COLO829 (cell line): ENCODE measurements around the gene BEAN1.
A peak's percentile ranks its signal among the peaks of the same experiment; 100 is the strongest.
"Not testable (repeated sequence)": the region's sequence is repeated elsewhere in the genome, so short reads cannot be mapped to it uniquely, and the experiment has no call there.

Experiments
- DNase-seq: peaks from one replicate; pipeline ENCODE4 v3.0.0; 2012; ENCODE audit warnings: low spot score

The BEAN1 gene

DNA sequence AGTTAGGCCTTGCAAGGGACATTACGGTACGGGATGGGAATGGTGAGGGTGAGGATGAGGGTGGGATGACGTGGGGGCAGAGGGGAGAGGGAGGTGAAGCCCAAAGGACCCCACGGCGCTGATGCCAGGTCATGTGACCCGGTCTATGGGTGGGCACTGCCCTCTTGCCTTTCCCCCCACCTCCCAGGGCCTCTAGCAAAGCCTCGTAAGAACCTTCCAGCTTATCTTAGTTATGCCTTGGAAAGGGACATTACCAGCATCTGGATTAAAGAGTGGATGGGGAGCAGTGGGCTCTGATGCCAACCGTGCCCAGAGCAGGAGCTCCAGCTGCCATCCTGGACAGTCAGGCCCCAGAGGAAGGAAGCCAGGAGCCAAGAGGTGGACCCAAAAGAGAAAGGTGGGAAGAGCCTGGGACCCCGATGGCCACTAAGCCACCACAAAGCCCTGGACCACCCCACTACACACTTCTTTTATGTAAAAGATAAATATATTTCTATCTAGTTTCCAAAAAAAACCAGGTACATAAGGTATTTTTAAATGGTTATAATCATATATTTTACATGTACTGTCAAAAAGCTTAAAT lies 81.9 kb downstream of the BEAN1 start:
- DNase-seq: no peak

DNA sequence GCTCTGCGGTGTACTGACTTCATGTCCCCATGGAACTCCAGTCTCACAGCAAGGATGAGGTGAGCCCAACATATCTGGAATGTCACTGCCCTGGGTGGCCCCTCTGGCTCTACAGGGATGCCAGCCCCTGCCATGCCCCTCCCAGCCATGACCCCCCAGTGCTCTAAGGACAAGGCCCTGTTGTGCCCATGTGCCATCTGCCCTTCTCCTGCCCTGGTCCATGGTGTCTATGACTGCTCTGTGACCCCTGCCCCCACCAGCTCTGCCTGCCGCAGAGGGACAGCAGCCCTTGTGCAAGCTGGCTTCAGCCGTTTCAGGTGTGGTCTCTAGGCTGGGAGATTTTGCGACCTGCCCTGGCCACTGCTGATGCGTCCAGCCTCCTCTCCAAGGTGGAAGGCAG lies 82.5 kb downstream of the BEAN1 start:
- DNase-seq: no peak

DNA sequence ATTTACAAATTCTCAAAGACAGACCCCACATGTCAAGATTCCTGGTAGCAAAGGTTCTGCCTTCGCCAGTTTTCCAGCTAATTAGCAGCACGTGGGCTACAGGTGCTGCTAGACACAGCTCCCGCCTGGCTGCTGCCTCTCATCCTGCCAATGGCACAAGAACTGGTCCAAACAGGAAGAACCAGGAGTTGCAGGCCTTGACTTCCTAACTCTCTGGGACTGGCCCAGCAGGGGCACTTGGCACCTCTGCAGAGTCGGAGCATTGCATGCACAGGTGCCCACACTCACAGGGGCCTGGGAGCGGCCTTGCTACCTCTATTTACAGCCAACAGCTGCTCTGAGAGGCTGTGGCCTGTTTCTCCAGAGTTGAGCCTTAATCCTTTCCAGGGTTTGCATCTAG lies 83.2 kb downstream of the BEAN1 start:
- DNase-seq: no peak

DNA sequence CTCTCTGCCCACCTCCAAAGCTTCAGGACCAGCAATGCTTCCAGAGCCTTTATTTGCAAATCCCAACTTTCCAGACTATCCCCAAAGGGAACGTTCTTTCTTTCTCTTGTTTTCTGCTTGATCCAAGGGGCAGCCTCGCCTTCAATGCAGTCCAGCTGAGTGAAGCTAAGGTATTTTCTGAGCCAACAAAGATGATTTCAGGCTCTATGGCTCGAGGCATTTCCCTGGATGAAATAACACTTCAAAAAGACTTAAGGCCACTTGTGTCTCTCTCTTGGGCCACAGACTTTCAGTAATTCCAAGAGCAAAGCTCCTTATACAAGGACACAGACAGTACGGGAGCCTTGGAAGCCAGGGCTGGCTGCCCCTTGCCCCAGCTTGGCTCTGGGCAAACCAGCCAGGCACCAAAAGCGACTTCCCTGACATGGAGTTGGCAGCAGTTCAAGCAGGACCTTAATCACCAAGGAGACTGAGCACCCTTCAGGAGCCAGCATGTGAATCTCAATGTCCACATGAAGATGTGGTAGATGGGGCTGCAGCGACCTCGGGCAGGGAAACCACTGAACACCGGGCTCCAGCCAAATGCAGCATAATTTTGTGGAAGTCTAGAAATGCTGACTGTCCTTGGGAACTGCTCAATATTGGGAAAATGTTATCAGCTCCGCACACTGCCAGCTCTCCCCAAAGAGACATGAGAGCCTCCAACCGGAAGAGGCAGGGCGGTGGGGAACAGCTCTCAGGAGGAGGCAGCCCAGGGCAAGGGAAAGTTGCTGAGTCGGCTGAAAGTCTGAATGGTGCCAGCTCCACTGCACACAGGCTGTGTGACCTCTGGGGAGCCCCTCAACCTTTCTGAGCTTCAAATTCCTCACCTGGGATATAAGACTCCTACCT lies 83.9 kb downstream of the BEAN1 start:
- no peak for DNase-seq

DNA sequence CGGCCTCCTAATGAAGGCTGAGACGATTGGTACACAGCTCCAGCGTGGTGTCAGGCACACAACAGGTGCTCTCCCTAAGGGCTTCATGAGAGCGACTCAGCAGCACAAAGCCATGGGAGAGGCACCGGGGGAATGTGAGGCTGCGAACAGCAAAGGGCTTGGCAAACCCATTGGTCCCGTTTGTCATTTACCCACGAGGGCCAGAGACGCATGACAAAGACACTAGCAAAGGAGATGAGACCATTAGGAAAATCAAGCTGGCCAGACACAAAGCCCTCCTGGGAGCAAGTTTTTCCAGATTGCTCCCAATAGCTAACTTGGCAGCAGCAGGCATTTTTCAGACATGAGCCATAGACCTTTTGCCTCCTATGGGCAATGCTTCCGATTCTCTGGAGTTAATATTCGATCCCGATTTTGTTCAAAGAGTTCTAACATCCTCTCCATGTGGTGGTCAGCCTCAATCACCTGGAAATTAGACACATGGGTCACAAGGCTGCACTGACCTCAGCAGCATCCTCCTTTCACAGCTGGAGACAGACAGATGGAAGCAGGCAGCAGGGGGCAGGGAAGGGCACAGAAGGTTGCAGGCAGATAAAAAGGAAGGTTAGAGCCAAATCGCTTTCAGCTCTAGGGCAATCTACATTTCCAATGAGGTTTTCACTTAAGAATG lies 84.6 kb downstream of the BEAN1 start:
- DNase-seq: no peak

DNA sequence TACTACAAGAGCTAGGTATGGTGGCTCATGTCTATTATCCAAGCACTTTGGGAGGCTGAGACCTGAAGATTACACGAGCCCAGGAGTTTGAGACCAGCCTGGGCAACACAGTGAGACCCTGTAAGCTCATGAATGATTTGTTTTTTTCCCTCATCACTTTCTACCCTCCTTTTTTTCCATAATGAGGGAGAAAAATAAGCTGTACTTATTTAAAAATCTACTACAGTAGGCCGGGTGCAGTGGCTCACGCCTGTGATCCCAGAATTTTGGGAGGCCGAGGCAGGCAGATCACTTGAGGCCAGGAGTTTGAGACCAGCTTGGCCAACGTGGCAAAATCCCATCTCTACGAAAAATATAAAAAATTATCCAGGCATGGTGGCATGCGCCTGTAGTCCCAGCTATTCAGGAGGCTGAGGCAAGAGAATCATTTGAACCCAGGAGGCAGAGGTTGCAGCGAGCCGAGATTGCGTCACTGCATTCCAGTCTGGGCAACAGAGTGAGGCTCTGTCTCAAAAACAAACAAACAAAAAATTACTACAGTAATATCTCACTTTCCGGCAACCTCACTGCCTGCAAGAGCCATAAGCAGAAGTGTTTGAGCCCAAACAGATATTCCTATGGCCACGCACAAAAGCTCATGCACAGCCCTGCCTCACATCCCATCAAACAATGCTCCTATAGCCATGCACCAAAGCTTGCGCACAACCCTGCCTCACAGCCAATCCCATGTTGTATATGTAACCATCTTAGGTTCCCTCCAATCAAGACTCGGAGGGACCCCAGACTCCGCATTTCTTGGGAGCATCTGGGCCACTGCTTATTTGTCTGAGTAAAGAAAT lies 85.4 kb downstream of the BEAN1 start:
- no peak for DNase-seq

DNA sequence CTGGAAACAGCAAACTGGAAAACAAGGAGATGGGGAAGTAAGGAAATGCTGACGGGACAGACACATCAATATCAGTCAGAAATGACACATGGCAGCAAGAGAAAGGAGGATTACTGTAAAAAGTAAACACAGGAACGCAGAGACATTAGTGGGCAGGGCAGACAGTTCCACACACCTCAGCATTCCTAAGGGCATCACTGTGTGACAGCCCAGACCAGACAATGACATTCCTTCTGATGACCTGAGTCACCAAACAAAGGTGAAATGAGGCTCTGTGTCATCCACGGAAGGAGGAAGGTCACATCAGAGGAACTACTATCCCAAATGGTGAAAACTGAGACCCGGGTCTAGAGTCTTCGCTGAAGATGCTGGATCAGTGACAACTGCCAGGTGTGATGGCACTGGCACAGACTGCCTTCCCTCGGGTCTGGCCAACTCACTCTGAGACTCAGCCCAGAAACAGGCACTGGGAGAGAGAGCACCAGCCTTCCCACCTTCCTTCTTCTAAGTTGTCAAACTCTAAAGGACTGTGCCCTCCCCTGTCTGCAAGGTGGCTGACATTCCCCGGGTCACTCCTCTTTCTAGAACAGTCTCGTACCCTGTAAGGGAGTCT lies 86.1 kb downstream of the BEAN1 start:
- DNase-seq: no peak

DNA sequence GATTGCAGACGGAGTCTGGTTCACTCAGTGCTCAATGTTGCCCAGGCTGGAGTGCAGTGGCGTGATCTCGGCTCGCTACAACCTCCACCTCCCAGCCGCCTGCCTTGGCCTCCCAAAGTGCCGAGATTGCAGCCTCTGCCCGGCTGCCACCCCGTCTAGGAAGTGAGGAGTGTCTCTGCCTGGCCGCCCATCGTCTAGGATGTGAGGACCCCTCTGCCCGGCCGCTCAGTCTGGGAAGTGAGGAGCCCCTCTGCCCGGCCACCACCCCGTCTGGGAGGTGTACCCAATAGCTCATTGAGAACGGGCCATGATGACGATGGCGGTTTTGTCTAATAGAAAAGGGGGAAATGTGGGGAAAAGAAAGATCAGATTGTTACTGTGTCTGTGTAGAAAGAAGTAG lies 87.3 kb downstream of the BEAN1 start:
- DNase-seq: not testable (repeated sequence)

DNA sequence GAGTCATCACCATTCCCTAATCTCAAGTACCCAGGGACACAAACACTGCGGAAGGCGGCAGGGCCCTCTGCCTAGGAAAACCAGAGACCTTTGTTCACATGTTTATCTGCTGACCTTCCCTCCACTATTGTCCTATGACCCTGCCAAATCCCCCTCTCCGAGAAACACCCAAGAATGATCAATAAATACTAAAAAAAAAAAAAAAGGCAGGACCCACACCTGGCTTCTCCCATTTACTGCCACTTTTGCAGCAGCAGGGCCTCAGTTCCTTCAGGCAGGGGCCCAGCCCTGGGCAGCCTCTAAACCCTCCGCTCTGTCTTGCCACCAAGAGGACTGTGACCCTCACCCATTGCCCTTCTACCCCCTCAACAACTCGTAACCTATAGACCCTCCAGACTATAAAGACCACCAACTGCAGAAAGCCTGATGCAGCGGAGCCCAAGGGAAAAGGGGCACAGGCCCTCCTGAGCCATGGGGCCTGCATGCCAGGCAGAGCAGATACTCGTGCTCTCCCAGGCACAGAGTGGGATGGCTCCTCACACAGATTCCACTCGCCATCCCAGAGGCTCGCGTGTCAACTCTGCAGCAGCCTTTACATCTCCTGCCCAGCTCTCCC lies 88.0 kb downstream of the BEAN1 start:
- DNase-seq: not testable (repeated sequence)

DNA sequence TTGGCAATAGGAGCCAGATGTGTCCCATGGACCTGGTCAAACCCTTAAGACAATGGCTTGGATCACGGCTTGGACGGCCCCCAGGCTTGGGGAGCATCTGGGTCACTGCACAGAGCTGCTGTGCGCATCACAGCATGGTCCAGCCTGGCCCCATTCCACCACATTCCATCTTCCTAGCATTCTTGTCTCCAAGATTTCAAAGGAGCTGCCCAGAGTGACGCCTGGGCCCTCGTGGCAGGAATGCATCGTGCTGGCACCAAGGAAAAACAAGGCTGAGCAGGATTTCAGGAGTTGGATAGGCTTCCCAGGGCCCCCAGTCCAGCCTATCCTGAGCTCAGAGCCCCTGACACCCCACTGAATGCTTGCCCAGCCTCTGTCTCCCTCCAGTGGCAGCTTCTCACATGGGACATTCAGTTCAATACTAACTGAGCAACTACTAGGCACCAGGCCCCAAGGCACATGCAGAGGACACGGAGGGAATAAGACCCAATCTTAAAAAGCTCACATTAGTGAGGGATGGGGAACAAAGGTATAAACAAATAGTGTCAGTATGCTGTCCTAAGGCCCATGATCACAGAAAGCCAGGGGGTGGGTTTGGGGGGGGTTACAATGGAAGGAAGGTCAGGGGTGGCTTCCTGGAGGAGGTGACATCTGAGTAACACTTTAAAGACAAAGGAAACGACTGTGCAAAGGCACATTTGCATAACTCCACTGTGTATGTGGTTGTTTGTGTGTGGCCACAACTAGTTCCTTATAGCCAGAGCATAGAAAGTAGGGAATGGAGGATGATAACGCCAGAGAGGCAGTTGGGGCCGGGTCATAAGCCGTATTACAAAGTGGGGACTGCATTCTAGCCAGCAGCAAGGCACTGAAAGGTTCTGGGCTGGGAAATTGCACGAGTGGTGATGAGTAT lies 88.8 kb downstream of the BEAN1 start:
- no peak for DNase-seq

DNA sequence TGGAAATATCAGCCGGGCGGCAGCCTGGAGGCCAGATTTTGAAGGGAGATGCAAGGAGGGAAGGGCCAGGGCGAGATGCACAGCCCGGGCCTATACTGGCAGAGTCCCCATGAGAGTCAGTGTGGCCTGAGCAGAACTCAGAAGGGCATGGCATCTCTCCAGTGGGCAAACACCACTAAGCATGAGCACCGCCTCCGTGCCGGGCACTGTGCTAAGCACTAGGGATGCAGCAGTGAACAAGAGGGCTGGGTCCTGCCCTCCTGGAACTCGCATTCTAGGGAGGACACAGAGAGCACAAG lies 89.4 kb downstream of the BEAN1 start:
- no peak for DNase-seq

DNA sequence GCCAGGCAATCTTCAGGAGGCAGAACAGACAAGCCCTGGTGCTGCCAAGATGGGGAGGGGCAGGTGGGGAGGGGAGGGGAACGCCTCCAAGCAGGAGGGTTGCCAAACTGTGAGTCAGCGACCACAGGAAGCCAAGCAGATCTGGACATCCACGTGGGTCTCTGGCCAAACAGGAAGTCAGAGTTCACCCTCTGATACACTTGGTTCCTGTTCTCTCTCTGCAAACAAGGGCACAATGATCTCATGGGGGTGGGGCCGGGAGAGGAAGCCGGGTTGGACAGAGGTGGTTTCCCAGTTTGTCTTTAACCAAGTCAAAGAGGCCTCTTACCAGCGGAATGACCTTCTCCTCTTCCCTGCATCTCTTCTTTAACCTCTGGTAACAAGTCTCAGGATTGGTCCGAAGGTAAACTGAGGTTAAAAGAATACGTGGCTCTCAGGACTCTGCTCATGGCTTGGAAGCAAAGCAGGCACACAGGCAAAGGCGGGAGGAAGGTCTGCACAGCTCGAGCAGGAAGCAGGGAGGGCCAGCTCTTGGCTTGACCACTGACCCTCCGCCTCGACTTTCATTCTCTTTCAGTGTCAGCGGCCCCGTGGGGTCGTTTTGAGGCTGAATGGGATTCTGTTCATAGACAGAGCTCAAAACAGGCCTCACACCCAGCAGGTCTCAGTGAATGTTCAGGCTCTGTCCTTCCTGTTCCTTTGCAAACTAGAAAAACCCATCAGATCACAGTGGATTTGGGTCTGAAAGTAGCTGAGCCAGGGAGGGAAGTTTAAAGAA lies 89.9 kb downstream of the BEAN1 start:
- peak; percentile 98 for DNase-seq

DNA sequence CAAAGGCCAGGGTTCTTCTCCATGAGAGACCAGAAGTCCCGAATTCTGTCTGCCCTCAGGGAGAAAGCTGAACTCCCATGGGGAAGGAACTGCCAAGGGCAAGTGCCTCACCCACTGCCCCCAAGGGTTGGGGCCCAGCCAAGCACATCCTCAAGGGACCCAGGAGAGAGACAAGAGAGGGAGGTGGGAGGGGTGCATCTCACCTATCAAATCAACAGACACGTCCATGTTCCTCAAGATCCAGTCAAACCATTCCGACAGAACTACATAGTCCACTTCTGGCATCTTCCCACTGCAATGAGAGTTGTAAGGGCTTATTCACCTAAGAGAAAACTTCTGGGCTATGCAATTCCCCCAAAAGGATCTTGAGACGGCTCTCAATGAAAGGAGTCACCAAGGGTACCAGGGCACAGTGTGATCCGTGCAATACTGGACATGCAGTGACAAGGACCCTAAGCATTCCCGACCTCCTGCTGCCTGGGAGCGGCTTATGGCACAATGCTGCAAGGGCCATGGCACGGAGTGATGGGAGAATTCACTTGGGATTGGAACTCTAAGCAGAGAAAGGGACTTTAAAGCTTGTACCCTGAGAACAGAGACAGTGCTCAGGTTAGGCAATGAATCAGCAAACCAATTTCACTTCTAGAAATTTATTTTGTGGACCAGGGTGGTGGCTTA lies 90.6 kb downstream of the BEAN1 start:
- DNase-seq: no peak

DNA sequence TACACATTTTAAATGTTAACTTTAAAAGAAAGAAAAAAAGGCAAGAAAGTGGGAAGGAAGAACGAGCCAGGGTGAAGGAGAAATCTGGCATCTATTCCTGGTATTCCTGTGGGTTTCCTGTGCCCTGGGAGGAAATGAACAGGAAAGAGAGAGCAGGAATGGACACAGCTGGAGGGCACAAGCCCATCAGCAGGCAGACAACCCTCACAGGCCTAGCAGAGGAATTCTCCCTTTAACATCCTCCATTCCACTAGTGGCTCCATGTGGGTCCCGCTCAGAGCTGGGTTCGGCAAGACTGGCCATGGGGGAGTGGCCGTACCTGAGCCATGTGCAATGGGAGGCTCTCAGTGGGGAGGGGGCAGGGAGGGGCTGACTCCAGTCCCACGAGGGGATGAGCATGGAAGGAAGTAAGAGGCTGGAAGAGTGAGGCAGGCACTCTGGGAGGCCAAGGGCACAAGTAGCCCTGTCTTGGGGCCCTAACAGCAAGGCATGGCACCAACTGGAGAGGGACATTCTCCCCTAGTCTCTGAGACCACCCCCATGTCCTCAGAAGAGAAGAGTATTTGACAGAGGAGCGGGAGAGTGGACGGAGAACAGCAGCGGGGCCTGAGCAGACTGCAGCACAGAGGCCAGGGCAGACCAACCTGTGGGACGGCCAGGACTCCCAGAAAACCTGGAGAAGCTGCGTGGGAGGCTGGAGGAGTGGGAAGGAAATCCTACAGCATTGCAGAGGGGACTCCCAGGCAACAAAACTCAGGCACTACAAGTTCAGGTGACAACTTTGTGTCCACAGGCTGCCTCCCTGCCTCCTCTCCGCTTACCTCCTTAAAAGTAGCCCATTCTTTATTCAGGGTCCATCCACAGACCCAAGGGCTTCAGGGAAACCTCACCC lies 92.6 kb downstream of the BEAN1 start:
- no peak for DNase-seq

DNA sequence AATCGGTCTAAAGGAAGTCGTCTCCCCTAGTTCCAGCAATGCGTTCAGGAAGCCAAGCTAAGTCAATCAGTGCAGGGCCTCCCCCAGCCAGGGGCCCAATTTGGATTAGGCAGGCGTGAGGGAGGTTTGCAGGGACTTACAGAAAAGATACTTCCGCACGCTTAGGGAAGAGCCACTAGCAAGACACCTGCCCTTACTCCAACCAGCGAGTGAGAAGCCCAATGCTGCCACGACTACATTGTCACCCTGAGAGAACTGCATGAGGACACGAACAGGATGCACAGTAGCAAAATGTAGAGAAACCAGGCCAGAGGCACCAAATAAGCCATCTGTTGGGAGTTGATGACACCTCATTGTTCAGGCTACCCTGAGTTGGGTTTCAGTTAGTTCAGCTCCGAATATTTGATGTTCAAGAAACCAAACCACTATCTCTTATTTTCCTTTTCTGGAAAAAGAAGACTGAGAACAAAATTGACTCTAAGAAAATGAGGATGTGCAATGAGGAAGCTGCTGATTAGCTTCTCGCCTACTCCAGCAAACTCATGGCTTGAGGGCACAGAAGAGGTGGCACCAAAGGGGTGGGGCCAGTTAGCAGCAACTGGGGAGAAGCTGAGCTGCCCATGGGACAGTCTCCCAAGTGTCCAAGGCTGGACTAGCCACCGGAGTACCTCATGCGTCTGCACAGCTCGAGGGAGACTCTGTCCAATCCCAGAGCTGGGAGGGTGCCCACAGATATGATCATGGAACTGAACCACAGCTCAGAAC lies 93.5 kb downstream of the BEAN1 start:
- no peak for DNase-seq

DNA sequence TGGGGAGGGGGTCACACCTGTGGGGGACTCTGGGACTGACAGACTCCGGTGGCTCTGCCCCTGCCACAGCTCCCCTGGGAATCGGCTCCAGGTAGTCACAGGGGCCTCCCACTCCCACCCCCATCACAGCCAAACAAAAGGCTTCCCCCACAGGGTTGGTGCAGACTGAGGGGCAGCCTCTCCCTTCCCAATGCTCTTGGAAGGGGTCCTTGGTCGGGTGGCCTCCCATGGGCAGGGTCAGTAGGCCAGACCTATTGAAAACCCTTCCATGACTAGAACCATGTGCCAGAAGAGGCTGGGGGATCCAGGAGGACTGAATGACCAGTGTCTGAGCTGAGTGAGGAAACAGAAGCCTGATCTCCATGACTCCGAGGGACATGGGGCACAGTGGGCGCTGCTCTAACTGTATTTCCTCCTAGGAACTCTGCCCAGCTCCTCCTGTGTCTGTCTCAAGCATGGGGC lies 94.2 kb downstream of the BEAN1 start:
- no peak for DNase-seq
